ENCODE results near the gene REG3A.

REG3A gene

DNA sequence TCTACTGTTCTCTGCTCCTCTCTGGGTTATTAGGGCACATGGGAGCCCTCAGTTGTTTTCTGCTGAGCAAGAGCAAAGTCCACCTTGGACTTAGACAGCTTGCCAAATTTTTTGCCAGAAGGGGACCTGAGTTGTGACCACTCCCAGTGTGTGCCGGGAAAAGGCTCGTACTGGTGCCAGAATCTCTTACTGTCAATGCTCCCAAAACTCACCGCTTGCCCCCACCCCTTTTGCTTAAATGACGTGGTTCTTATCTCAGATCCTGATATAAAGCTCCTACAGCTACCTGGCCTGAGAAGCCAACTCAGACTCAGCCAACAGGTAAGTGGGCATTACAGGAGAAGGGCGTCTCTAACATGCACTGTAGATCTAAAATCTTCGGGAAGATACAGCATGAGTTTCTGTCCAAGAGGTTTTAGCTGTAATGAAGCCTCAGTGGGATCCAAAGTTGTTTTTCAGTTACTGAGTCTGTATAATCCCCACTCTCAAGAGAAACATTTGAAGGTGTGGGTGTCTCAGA lies 39.3 kb downstream of the REG3A start, which contains the start of gene REG1A:
TSS of gene REG1A (plus strand) at position 295 of the 520 bp plus-strand sequence. CDS start 374 bp downstream, outside the sequence.
- DNase-seq (ENCODE audit: low spot score): no peak

DNA sequence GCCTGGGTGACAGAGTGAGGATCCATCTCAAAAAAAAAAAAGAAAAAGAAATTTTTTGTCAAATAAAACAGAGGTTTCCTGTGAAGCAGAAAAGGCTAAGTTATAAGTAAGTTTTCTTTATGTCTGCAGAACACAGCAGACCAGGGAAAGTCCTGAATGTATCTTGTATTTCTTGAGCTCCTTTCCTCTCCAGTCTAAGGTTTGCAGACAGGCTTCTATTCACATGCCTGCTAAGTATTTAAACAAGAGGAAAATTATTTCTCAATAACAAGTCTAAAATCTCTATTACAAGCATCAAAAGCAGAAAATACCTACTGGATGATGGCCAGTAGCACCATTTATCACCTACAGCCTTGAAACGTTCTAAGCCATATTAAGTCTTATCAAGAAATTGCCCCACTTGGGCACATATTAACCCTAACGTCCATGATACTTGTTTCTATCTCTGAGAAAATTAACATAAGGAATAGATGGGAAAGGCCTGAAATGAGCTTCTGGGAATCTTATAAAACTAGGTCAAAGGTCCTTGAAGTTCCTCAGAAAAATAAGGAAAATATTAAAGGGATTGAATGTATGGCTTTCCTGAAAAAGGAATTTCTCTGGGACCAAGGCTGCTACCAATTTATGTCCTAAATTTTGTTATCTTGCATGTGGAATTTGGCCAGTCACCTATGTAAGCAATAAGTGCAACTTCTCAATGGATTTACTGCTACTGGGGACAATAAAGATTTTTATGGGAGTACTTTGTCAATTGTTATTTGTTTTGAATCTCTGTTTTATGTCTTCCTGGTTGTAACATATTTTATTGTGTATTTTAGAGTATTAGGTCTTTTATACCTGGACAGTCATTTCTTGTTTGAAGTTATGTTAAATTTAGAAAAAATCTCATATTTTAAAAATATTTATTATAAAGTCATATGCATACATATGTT lies 42.3 kb downstream of the REG3A start:
- no peak for DNase-seq (ENCODE audit: low spot score)

DNA sequence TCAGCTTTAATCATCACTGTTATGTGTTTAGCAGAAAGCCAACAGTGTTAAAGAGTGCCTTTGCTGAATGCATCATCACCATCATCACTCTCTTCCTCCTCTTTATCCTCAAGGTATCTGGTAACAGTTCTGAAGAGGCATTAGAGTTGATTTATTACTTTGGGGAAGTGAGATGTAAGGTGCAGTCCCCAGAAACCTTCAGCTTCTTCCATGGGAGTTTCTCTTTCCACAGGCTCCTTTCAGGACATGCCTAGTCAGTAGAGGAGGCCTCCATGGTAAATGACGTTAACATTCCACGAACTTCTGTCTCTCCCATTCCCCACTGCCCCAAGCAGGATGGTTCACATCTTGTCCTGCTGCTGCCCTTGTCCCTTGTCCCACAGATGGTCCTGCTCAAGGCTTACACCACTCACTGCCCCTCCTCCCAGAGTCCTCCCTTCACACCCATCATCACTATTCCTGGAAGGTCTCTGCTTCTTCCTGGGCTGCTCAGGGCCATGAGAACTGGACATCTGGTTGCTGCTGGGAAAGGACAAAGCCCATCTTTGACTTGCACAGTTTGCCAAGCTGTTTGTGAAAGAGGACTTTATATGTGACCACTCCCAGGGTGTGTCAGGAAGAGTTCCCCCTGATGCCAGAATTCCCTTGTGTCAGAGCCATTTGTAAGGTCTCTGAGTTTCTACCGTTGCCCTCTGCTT lies 44.6 kb downstream of the REG3A start:
- DNase-seq (ENCODE audit: low spot score): no peak

DNA sequence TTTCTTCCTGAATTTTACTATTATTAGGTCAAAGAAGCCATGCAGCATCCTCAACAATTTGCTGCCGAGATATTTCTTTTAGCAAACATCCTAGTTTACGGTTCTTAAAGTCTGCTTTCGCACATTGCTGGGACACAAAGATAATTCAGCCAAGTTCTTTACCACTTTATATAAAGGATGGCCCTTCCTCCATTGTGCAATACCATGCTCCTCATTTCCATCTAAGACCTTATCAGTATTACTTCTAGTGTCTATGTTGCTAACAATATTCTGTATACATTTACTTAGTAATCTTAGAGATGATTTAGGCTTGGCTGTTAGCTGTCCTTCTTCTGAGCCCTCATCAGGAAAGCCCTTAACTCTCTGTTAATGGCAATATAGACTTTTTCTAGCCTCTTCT lies 47.3 kb downstream of the REG3A start:
- DNase-seq (ENCODE audit: low spot score): no peak

All from globus pallidus (tissue), 1 donor.